Cardiac muscle cell (in vitro differentiated cells and primary cell): ENCODE measurements around the gene SORCS3. TPM values are rescaled to one million over a fixed set of nuclear protein-coding genes. Genes with fewer than 3 reads are reported as not detected.

ENCODE experiments used
- DNase-seq, 2 donors: peaks; one replicate each; pipeline versions ENCODE4 v3.0.0 to v3.0.0-alpha.2; 2010 to 2017; ENCODE audit warnings: low read depth in 1 of 2, low spot score in 1 of 2
- H3K27ac ChIP-seq: fragments of 200-600 bp; sonication (generic); 2 replicates; pipeline ENCODE4 v1.5.1; 2016
- H3K27me3 ChIP-seq: fragments of 200-600 bp; sonication (generic); 2 replicates; pipeline ENCODE4 v1.6.0; 2016; ENCODE audit warnings: control low read depth
- H3K36me3 ChIP-seq: fragments of 200-600 bp; sonication (generic); 2 replicates; pipeline ENCODE4 v1.5.1; 2016; ENCODE audit warnings: control low read depth
- H3K4me1 ChIP-seq: fragments of 200-600 bp; sonication (generic); 2 replicates; pipeline ENCODE4 v1.8.1; 2017; ENCODE audit warnings: low read depth, mild to moderate bottlenecking, mixed run types
- H3K4me3 ChIP-seq: fragments of 200-600 bp; sonication (generic); 2 replicates; pipeline ENCODE4 v1.5.1; 2016; ENCODE audit warnings: mild to moderate bottlenecking
- H3K9me3 ChIP-seq: fragments of 200-600 bp; sonication (generic); 2 replicates; pipeline ENCODE4 v1.5.1; 2017; ENCODE audit warnings: low read depth, mild to moderate bottlenecking, control low read depth
- polyA plus RNA-seq: library from polyadenylated mRNA; unstranded; fragments of >200 nt; fragmentation: Nextera tagmentation; extraction: Ambion mirVana; gene quantifications from 2 replicates; pipeline ENCODE4 v1.2.1, GENCODE V29; 2016
- total RNA-seq: library from RNA; depleted of rRNA; stranded (reverse); fragments of >200 nt; gene quantifications from 2 replicates; pipeline ENCODE4 v1.2.3, GENCODE V29; 2016
- TF ChIP-seq, protein P1 (sequence below): IDR thresholded peaks from 2 replicates; pipeline ENCODE4 v1.5.1; 2012; ENCODE audit warnings: low read depth, mild to moderate bottlenecking, low read length

Gene SORCS3
- total and polyA plus RNA-seq, 2 experiments from 2014 or later, result 9.3 to 29.1 TPM

GRCh38 chr10:105268961-105269360 lies 627.9 kb downstream of the SORCS3 start:
- TF ChIP-seq, protein P1, sequence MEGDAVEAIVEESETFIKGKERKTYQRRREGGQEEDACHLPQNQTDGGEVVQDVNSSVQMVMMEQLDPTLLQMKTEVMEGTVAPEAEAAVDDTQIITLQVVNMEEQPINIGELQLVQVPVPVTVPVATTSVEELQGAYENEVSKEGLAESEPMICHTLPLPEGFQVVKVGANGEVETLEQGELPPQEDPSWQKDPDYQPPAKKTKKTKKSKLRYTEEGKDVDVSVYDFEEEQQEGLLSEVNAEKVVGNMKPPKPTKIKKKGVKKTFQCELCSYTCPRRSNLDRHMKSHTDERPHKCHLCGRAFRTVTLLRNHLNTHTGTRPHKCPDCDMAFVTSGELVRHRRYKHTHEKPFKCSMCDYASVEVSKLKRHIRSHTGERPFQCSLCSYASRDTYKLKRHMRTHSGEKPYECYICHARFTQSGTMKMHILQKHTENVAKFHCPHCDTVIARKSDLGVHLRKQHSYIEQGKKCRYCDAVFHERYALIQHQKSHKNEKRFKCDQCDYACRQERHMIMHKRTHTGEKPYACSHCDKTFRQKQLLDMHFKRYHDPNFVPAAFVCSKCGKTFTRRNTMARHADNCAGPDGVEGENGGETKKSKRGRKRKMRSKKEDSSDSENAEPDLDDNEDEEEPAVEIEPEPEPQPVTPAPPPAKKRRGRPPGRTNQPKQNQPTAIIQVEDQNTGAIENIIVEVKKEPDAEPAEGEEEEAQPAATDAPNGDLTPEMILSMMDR, result no peak
- Histone ChIP-seq H3K27ac (no peak overlapping the region), H3K27me3 (no peaks in the 10 kb centered on the region), H3K36me3 (no peaks in the 10 kb centered on the region), H3K4me3 (no peak overlapping the region), H3K4me1 (peaks cover 9% of the 10 kb centered on the region), H3K9me3 (no peaks in the 10 kb centered on the region)
- no peak for DNase-seq

GRCh38 chr10:105269689-105270088 lies 628.6 kb downstream of the SORCS3 start:
- H3K4me3 ChIP-seq, result no peak overlapping the region
- DNase-seq, result no peak
- no peak overlapping the region for H3K27ac ChIP-seq
- TF ChIP-seq, protein P1, result no peak
- no peaks in the 10 kb centered on the region for H3K27me3 ChIP-seq
- H3K9me3 ChIP-seq, result no peaks in the 10 kb centered on the region
- H3K4me1 ChIP-seq, result peaks cover 9% of the 10 kb centered on the region
- no peaks in the 10 kb centered on the region for H3K36me3 ChIP-seq

GRCh38 chr10:105274556-105275070 lies 633.5 kb downstream of the SORCS3 start:
- Histone ChIP-seq H3K27ac (no peak overlapping the region), H3K4me1 (no peaks in the 10 kb centered on the region), H3K27me3 (no peaks in the 10 kb centered on the region), H3K36me3 (no peaks in the 10 kb centered on the region), H3K4me3 (no peak overlapping the region), H3K9me3 (no peaks in the 10 kb centered on the region)
- TF ChIP-seq, protein P1, result no peak
- DNase-seq, result no peak

GRCh38 chr10:105278439-105278838 lies 637.3 kb downstream of the SORCS3 start:
- TF ChIP-seq, protein P1, result no peak
- Histone ChIP-seq H3K4me3 (no peak overlapping the region), H3K27ac (no peak overlapping the region), H3K4me1 (no peaks in the 10 kb centered on the region), H3K36me3 (no peaks in the 10 kb centered on the region), H3K9me3 (no peaks in the 10 kb centered on the region), H3K27me3 (no peaks in the 10 kb centered on the region)
- DNase-seq, result no peak

GRCh38 chr10:105279101-105279500 lies 638.0 kb downstream of the SORCS3 start:
- no peak for DNase-seq
- Histone ChIP-seq H3K4me1 (no peaks in the 10 kb centered on the region), H3K4me3 (no peak overlapping the region), H3K27ac (no peak overlapping the region), H3K27me3 (no peaks in the 10 kb centered on the region), H3K9me3 (no peaks in the 10 kb centered on the region), H3K36me3 (no peaks in the 10 kb centered on the region)
- TF ChIP-seq, protein P1, result no peak
